Fibroblast of lung (primary cell): Measurements from ENCODE around the gene GATAD1. TPM values are rescaled to one million over a fixed set of nuclear protein-coding genes. Genes with fewer than 3 reads are reported as not detected.

Source experiments
- DNase-seq, 2 donors: peaks; one replicate each; pipeline versions ENCODE4 v3.0.0 to v3.0.0-alpha.2; 2010; ENCODE audit warnings: low read depth in 2 of 2
- H2AFZ ChIP-seq: 2 replicates; pipeline ENCODE4 v1.5.1; 2012; ENCODE audit warnings: low read length, control low read depth, inconsistent platforms
- H3K27ac ChIP-seq: 2 replicates; pipeline ENCODE4 v1.5.1; 2011; ENCODE audit warnings: low read length, control low read depth; ENCODE audit not compliant: insufficient read depth
- H3K27me3 ChIP-seq: 2 replicates; pipeline ENCODE4 v1.5.1; 2011; ENCODE audit warnings: mild to moderate bottlenecking, low read length; ENCODE audit not compliant: control insufficient read depth, insufficient read depth
- H3K36me3 ChIP-seq: 2 replicates; pipeline ENCODE4 v1.5.1; 2011; ENCODE audit warnings: low read length; ENCODE audit not compliant: control insufficient read depth, insufficient read depth
- H3K4me1 ChIP-seq: 2 replicates; pipeline ENCODE4 v1.5.1; 2011; ENCODE audit warnings: low read length; ENCODE audit not compliant: control insufficient read depth, insufficient read depth; ENCODE audit errors: extremely low read depth
- H3K4me2 ChIP-seq: 2 replicates; pipeline ENCODE4 v1.5.1; 2011; ENCODE audit warnings: low read length, control low read depth; ENCODE audit not compliant: insufficient read depth; ENCODE audit errors: extremely low read depth
- H3K4me3 ChIP-seq, 4 experiments: fragments of 200-600 bp in 1 of 4; sonication (generic) in 1 of 4; replicated peaks in 1 of 4; 2 replicates each; pipeline ENCODE4 v1.5.1; 2011 to 2016; ENCODE audit warnings: low read length in 4 of 4, low read depth in 3 of 4, mild to moderate bottlenecking in 3 of 4, control low read depth in 2 of 4, inconsistent platforms in 1 of 4, mixed read lengths in 1 of 4; ENCODE audit not compliant: insufficient read depth in 1 of 4; ENCODE audit errors: control extremely low read depth in 1 of 4
- H3K79me2 ChIP-seq: 2 replicates; pipeline ENCODE4 v1.5.1; 2012; ENCODE audit warnings: mild to moderate bottlenecking, low read length, inconsistent platforms; ENCODE audit not compliant: control insufficient read depth, insufficient read depth
- H3K9ac ChIP-seq: 2 replicates; pipeline ENCODE4 v1.5.1; 2011; ENCODE audit warnings: mild to moderate bottlenecking, low read length, control low read depth; ENCODE audit not compliant: insufficient read depth
- H3K9me3 ChIP-seq: 2 replicates; pipeline ENCODE4 v1.5.1; 2012; ENCODE audit warnings: low read depth, low read length; ENCODE audit not compliant: control insufficient read depth, insufficient read depth
- H4K20me1 ChIP-seq: 2 replicates; pipeline ENCODE4 v1.5.1; 2011; ENCODE audit warnings: low read length; ENCODE audit not compliant: control insufficient read depth, insufficient read depth; ENCODE audit errors: extremely low read depth
- CTCF ChIP-seq, 2 donors: IDR thresholded peaks in 1 of 2; conservative IDR thresholded peaks in 1 of 2; 1 replicate in 1 of 2; 2 replicates in 1 of 2; pipeline ENCODE4 v1.5.1; 2011 to 2012; ENCODE audit warnings: low read length in 2 of 2, control low read depth in 1 of 2, inconsistent platforms in 1 of 2, low read depth in 1 of 2, mild to moderate bottlenecking in 1 of 2
- EZH2 ChIP-seq: IDR thresholded peaks from 2 replicates; pipeline ENCODE4 v1.5.1; 2012; ENCODE audit warnings: low read length, control low read depth, mild to moderate bottlenecking; ENCODE audit errors: missing control alignments
- polyA plus RNA-seq, 2 donors: library from polyadenylated mRNA; depleted of rRNA in 1 of 2; stranded (reverse) in 1 of 2; unstranded in 1 of 2; fragments of >200 nt; gene quantifications; 2 replicates each; pipeline ENCODE4 v1.2.1, GENCODE V29; 2011 to 2012; ENCODE audit warnings: missing spikeins in 1 of 2
- total RNA-seq: library from RNA; depleted of rRNA; stranded (reverse); fragments of >200 nt; gene quantifications from 2 replicates; pipeline ENCODE4 v1.2.1, GENCODE V29; 2014

Gene GATAD1
- total and polyA plus RNA-seq, 2 donors (not counting 1 experiment from before 2014, with no cell fraction given) = 32.1 to 32.4 TPM

GRCh38 chr7:92460109-92460508, 12.8 kb downstream of the GATAD1 start:
- Histone ChIP-seq H3K9me3 (no peaks in the 10 kb centered on the region), H4K20me1 (no peaks in the 10 kb centered on the region), H3K9ac (no peak overlapping the region), H3K4me1 (no peaks in the 10 kb centered on the region), H3K79me2 (no peaks in the 10 kb centered on the region), H3K4me2 (no peak overlapping the region), H3K27ac (no peak overlapping the region), H3K27me3 (no peaks in the 10 kb centered on the region), H3K36me3 (peaks cover 2% of the 10 kb centered on the region), H2AFZ (no peak overlapping the region), H3K4me3 (no peak overlapping the region)
- no peak for DNase-seq
- TF ChIP-seq CTCF (conservative IDR thresholded peaks at IDR 0.05 in 1 of 2, IDR thresholded peaks at IDR 0.05 in 1 of 2; ENCODE audit: low read depth in 1 of 2, low read length in 2 of 2) = no peak
- TF ChIP-seq EZH2 = no peak

GRCh38 chr7:92460510-92460909, 13.2 kb downstream of the GATAD1 start:
- TF ChIP-seq CTCF (conservative IDR thresholded peaks at IDR 0.05 in 1 of 2, IDR thresholded peaks at IDR 0.05 in 1 of 2; ENCODE audit: low read depth in 1 of 2, low read length in 2 of 2) (no peak), EZH2 (no peak)
- peaks cover 2% of the 10 kb centered on the region for H3K36me3 ChIP-seq

GRCh38 chr7:92461027-92462003, 14.0 kb downstream of the GATAD1 start:
- Histone ChIP-seq H3K4me3 (no peak overlapping the region), H3K9ac (no peak overlapping the region), H3K4me1 (no peaks in the 10 kb centered on the region), H3K36me3 (peaks cover 2% of the 10 kb centered on the region), H3K9me3 (no peaks in the 10 kb centered on the region), H3K4me2 (no peak overlapping the region), H3K27me3 (no peaks in the 10 kb centered on the region), H3K79me2 (no peaks in the 10 kb centered on the region), H4K20me1 (no peaks in the 10 kb centered on the region), H2AFZ (peak overlapping the region; percentile 93), H3K27ac (no peak overlapping the region)
- peak; percentile 33 to 56 for DNase-seq
- TF ChIP-seq EZH2 (no peak), CTCF (conservative IDR thresholded peaks at IDR 0.05 in 1 of 2, IDR thresholded peaks at IDR 0.05 in 1 of 2; ENCODE audit: low read depth in 1 of 2, low read length in 2 of 2) (peak; percentile 83 to 88)

More at GRCh38 chr7:92460510-92460909, 13.2 kb downstream of the GATAD1 start:
- H3K4me3 ChIP-seq = no peak overlapping the region
- no peaks in the 10 kb centered on the region for H3K27me3 ChIP-seq
- no peaks in the 10 kb centered on the region for H3K4me1 ChIP-seq
- no peak overlapping the region for H2AFZ ChIP-seq
- no peak overlapping the region for H3K27ac ChIP-seq
- H4K20me1 ChIP-seq = no peaks in the 10 kb centered on the region
- H3K79me2 ChIP-seq = no peaks in the 10 kb centered on the region
- H3K9ac ChIP-seq = no peak overlapping the region
- H3K9me3 ChIP-seq = no peaks in the 10 kb centered on the region
- DNase-seq = no peak
- no peak overlapping the region for H3K4me2 ChIP-seq
